ENCODE results near the gene MRPS6. TPM values are rescaled to one million over a fixed set of nuclear protein-coding genes. Genes with fewer than 3 reads are reported as not detected.

Gene MRPS6
- total RNA-seq, 2 experiments from 2014 or later: 102 to 117 TPM

DNA sequence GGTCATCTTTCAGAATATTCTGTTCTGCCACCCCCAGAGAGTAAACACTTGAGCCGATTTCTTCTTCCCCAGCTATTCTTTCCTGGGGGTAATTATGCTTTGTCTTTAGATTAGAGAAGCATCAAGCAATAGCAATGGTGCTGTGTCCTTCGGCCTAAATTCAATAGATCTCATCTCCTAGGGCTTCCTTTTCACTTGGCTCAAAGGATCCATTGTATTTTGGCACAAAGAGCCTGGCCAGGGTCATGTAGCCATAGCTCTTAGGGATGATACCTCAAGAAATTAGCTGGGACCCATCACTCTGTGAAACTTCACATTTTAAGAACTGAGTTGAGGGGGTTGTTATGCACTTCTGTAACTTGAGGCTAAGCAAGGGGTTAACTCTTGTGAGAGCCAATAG lies 27.0 kb downstream of the MRPS6 start:
- Mint-ChIP-seq H3K36me3 (ENCODE audit: low read depth) (peaks cover 82% of the 10 kb centered on the region), H3K27ac (no peak overlapping the region), H3K4me1 (peaks cover 84% of the 10 kb centered on the region), H3K4me3 (no peak overlapping the region), H3K27me3 (no peaks in the 10 kb centered on the region), H3K9me3 (ENCODE audit: low read depth) (peaks cover 1% of the 10 kb centered on the region)
- ChIA-PET CTCF (interaction anchor here (0.5 to 3.1 kb wide), 8 partner anchors 9 to 247 kb away, joined by 3 to 22 read pairs (median 3); no protein-coding TSS in a partner anchor), POLR2A (no interaction called here)
- DNase-seq (no peak), ATAC-seq (no peak)
- intact Hi-C loops (cut with DNase I, micrococcal nuclease): no loop called here

DNA sequence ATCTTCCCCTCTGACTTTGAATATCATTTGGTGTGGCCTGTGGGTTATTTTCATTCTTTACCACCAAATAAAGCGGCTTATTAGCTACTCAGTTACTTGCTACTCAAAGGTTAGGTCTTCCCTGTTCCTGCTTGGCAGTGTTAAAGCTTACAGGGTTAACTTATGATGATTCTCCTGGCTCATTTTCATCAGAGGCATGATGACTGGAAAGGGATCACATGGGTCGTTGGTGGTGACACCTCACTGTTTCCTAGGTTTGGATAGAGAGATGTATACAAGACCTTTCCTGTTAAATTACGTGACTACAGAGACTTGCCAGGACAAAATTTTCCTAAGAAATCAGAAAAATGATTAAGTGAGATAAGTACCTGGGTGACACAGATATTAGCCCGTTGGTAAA lies 27.4 kb downstream of the MRPS6 start:
- Mint-ChIP-seq H3K36me3 (ENCODE audit: low read depth) (peaks cover 78% of the 10 kb centered on the region), H3K27ac (no peak overlapping the region)

DNA sequence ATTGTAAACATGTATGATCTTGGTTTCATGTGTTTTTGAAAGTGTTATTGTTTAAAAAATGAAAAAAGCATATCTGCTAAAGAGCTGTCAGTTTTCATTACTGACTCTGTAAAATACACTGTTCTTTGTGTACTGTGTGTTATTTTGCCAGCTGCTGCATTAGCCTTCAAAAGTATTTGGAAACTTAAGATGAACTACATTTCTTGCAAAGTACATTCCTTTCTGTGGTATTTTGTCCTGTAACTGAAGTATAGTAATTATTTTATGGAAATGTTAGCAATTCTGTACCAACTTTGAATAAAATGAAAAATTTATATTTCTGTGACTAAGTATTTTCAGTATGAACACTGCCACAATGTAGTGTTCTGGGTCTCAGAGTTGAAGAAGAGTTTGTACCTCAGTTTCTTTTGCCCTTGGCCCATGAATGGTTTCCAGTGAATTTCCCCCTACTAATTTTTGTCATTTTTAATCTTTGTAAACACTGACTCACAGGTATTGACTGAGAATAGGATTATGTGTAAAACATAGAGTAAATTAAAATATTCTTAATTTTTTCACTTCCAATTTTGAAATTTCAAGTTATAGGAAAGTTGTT lies 32.7 kb downstream of the MRPS6 start:
- peaks cover 93% of the 10 kb centered on the region for H3K4me1 Mint-ChIP-seq
- no peak overlapping the region for H3K4me3 Mint-ChIP-seq
- intact Hi-C loops (cut with DNase I, micrococcal nuclease): no loop called here
- CTCF ChIA-PET: interaction anchor here (1.1 kb wide), 1 partner anchor 23 kb away, joined by 3 read pairs; no protein-coding TSS in a partner anchor
- DNase-seq: no peak
- peaks cover 1% of the 10 kb centered on the region for H3K9me3 Mint-ChIP-seq (ENCODE audit: low read depth)
- H3K27me3 Mint-ChIP-seq: no peaks in the 10 kb centered on the region
- POLR2A ChIA-PET: no interaction called here
- peak; percentile 68 for ATAC-seq
- H3K36me3 Mint-ChIP-seq (ENCODE audit: low read depth): peaks cover 67% of the 10 kb centered on the region
- H3K27ac Mint-ChIP-seq: peak overlapping the region; percentile 51

More for the DNA sequence above, 27.4 kb downstream of the MRPS6 start:
- Mint-ChIP-seq H3K4me3 (no peak overlapping the region), H3K4me1 (peaks cover 89% of the 10 kb centered on the region), H3K27me3 (no peaks in the 10 kb centered on the region), H3K9me3 (ENCODE audit: low read depth) (peaks cover 1% of the 10 kb centered on the region)
- ATAC-seq (peak; percentile 52), DNase-seq (no peak)
- ChIA-PET POLR2A (interaction anchor here (1.0 to 1.3 kb wide), 2 partner anchors 10 to 22 kb away, joined by 3 to 9 read pairs; no protein-coding TSS in a partner anchor), CTCF (interaction anchor here (0.6 to 3.1 kb wide), 8 partner anchors 9 to 247 kb away, joined by 3 to 22 read pairs (median 3); no protein-coding TSS in a partner anchor)
- intact Hi-C loops (cut with DNase I, micrococcal nuclease): no loop called here

DNA sequence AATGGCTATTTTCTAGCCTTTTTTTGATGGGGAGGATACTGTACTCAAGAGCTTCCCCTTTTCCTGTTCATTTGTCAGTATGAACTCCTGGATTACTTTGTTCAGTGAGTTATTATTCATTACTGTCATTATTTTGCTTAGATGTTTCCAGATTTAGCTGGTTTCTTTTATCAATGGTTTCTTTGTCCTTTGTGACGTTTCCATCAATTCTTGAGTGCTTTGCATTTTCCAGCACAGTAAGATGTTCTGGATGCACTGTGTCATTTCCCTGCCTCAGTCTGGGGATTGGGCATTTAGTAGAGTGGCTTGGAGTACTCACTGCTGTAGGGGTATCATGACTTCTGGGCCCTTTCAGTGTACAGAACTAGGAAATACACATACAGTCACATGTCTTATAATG lies 34.2 kb downstream of the MRPS6 start:
- ATAC-seq (no peak), DNase-seq (no peak)
- H3K9me3 Mint-ChIP-seq (ENCODE audit: low read depth): peaks cover 1% of the 10 kb centered on the region
- H3K4me3 Mint-ChIP-seq: no peak overlapping the region
- intact Hi-C loops (cut with DNase I, micrococcal nuclease): no loop called here
- no peaks in the 10 kb centered on the region for H3K27me3 Mint-ChIP-seq
- CTCF ChIA-PET: interaction anchor here (0.6 to 3.0 kb wide), 5 partner anchors 16 to 240 kb away, joined by 3 to 16 read pairs (median 3); no protein-coding TSS in a partner anchor
- H3K36me3 Mint-ChIP-seq (ENCODE audit: low read depth): peaks cover 66% of the 10 kb centered on the region
- peak overlapping the region; percentile 25 for H3K27ac Mint-ChIP-seq
- H3K4me1 Mint-ChIP-seq: peaks cover 94% of the 10 kb centered on the region
- POLR2A ChIA-PET: interaction anchor here (0.5 kb wide), 1 partner anchor 1067 kb away, joined by 4 read pairs; no protein-coding TSS in a partner anchor

DNA sequence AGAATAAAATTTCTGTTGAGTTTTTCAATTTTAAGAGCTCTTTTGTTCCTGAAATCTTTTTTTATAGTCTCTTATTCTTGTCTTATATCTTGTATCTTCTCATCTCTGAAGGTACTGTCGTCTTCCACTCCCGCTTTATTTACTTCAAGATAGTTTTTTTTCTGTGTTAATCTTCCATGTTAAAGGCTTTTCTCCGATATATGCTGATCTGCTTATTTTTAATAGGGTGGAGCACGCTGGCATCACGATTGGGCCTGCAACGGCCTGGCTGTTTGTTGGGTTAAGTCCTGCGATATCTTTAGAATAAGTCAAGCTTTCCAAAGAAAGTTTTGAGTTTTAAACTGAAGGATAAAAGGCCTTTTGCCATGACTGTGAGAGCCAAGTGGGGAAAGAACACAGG lies 35.7 kb downstream of the MRPS6 start:
- Mint-ChIP-seq H3K27me3 (no peaks in the 10 kb centered on the region), H3K27ac (no peak overlapping the region), H3K36me3 (ENCODE audit: low read depth) (peaks cover 60% of the 10 kb centered on the region), H3K4me3 (no peak overlapping the region), H3K9me3 (ENCODE audit: low read depth) (peaks cover 1% of the 10 kb centered on the region), H3K4me1 (peaks cover 93% of the 10 kb centered on the region)
- CTCF ChIA-PET: interaction anchor here (0.7 to 3.0 kb wide), 5 partner anchors 12 to 185 kb away, joined by 3 to 16 read pairs (median 4); no protein-coding TSS in a partner anchor
- intact Hi-C loops (cut with DNase I, micrococcal nuclease): no loop called here
- no peak for DNase-seq
- POLR2A ChIA-PET: no interaction called here
- no peak for ATAC-seq

DNA sequence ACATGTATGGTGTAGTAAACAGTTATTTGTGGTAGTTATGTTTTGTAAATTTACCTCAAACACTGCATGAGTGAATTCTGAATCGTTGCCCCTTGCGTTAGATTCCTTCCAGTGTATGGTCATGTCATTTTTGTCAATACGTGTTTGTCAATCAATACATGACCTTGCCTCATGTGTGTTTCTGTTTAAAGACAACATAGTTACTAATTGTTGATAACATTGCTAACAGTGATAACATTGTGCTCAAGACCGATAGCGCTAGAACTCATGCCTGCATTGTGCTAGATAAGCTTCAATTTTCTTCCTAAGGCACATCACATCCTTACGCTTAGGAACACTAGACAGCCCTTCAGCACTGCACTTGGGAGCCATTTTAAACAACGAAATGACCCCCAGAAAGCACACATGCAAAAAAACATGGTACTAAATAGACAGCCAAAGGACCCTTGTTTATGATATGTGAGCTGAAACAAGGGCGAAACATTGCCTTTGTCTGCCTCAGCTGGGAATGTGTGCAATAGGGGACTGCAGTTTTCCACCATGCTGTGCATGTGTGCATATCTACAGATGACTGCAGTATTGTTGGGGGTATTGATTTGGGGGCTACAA lies 37.3 kb downstream of the MRPS6 start:
- H3K9me3 Mint-ChIP-seq (ENCODE audit: low read depth): no peaks in the 10 kb centered on the region
- H3K27ac Mint-ChIP-seq: no peak overlapping the region
- H3K27me3 Mint-ChIP-seq: no peaks in the 10 kb centered on the region
- ChIA-PET CTCF (interaction anchor here (0.7 to 1.4 kb wide), 3 partner anchors 10 to 320 kb away, joined by 3 to 4 read pairs (median 3); no protein-coding TSS in a partner anchor), POLR2A (interaction anchor here (1.0 kb wide), 1 partner anchor 9 kb away, joined by 3 read pairs; no protein-coding TSS in a partner anchor)
- intact Hi-C loops (cut with DNase I, micrococcal nuclease): no loop called here
- peaks cover 84% of the 10 kb centered on the region for H3K4me1 Mint-ChIP-seq
- peaks cover 62% of the 10 kb centered on the region for H3K36me3 Mint-ChIP-seq (ENCODE audit: low read depth)
- no peak for DNase-seq
- H3K4me3 Mint-ChIP-seq: no peak overlapping the region
- ATAC-seq: no peak

DNA sequence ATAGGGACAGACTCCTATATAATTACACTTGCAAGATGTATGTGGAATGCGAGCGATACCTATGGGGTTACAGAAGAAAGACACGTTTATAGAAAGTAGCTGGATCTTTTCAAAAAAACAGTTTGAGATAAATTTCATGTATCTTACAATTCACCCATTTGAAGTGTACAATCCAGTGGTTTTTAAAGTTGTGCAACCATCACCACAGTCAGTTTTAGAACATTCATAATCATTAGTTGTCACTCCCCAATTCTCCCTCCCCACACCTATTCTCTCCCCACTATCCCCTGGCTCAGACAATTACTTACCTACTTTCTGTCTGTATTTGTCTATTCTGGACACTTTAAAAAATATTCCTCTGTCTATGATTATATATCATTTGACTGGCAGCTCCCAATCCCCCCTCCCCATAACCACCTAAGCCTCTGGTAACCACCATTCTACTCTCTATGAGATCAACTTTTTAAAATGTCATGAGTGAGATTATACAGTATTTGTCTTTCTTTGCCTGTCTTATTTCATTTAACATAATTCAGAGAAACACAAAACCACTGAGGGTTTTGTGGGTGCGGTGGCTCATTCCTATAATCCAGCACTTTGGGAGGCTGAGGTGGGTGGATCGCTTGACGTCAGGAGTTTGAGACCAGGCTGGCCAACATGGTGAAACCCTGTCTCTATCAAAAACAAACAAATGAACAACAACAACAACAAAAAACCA lies 39.1 kb downstream of the MRPS6 start:
- H3K9me3 Mint-ChIP-seq (ENCODE audit: low read depth): no peaks in the 10 kb centered on the region
- H3K27ac Mint-ChIP-seq: peak overlapping the region; percentile 5
- H3K4me3 Mint-ChIP-seq: no peak overlapping the region
- intact Hi-C loops (cut with DNase I, micrococcal nuclease): no loop called here
- no peaks in the 10 kb centered on the region for H3K27me3 Mint-ChIP-seq
- ChIA-PET CTCF (interaction anchor here (0.6 to 1.2 kb wide), 3 partner anchors 12 to 187 kb away, joined by 3 read pairs; no protein-coding TSS in a partner anchor), POLR2A (no interaction called here)
- H3K36me3 Mint-ChIP-seq (ENCODE audit: low read depth): peaks cover 59% of the 10 kb centered on the region
- ATAC-seq (peak; percentile 43), DNase-seq (peak; percentile 43)
- peaks cover 66% of the 10 kb centered on the region for H3K4me1 Mint-ChIP-seq

DNA sequence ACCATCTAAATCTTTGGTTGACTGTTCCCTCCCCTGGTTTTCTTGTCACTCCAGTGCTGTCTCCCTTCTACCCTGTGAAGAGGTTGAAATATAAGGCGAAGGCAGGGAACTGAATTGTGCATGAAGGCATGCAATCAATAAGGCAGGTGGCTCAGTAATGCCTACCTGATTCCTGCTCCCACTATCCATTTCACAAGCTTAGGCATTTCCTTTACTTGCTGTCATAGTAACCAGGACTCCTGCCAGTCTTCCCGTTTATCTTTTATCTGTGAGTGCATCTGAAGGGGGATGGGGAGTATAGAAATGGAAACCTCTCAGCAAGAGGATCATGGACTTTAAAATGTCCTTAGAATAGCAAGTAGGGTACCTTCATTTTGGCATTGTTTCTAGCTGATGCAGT lies 40.5 kb downstream of the MRPS6 start:
- POLR2A ChIA-PET: no interaction called here
- H3K4me1 Mint-ChIP-seq: peaks cover 53% of the 10 kb centered on the region
- H3K27ac Mint-ChIP-seq: no peak overlapping the region
- CTCF ChIA-PET: interaction anchor here (1.0 to 1.4 kb wide), 5 partner anchors 10 to 190 kb away, joined by 3 to 5 read pairs (median 4); no protein-coding TSS in a partner anchor
- DNase-seq (no peak), ATAC-seq (no peak)
- peaks cover 53% of the 10 kb centered on the region for H3K36me3 Mint-ChIP-seq (ENCODE audit: low read depth)
- no peak overlapping the region for H3K4me3 Mint-ChIP-seq
- no peaks in the 10 kb centered on the region for H3K27me3 Mint-ChIP-seq
- no peaks in the 10 kb centered on the region for H3K9me3 Mint-ChIP-seq (ENCODE audit: low read depth)
- intact Hi-C loops (cut with DNase I, micrococcal nuclease): no loop called here

DNA sequence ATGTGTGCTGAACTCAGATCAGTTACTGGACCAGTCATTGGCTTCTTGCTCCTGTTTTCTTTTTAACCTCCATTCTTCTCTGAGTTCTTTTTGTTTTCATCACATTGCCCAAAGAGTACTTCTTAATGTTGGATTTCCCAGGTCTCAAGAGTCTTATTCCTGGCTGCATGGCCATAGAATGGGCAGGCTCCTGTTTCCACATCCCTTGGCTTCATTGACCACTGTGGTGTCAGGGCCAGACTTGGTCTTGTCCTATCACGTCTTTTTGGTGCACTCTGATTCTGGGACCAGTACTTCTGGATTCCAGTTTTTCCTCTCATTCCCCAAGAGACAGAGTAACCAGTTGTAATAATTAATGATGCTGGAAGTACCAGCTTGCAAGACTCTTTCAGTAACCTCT lies 41.8 kb downstream of the MRPS6 start:
- Mint-ChIP-seq H3K4me3 (no peak overlapping the region), H3K27ac (no peak overlapping the region), H3K27me3 (no peaks in the 10 kb centered on the region), H3K4me1 (peaks cover 46% of the 10 kb centered on the region), H3K36me3 (ENCODE audit: low read depth) (peaks cover 48% of the 10 kb centered on the region), H3K9me3 (ENCODE audit: low read depth) (no peaks in the 10 kb centered on the region)
- no peak for ATAC-seq
- ChIA-PET CTCF (interaction anchor here (1.3 kb wide), 1 partner anchor 9 kb away, joined by 5 read pairs; no protein-coding TSS in a partner anchor), POLR2A (no interaction called here)
- DNase-seq: no peak
- intact Hi-C loops (cut with DNase I, micrococcal nuclease): no loop called here

DNA sequence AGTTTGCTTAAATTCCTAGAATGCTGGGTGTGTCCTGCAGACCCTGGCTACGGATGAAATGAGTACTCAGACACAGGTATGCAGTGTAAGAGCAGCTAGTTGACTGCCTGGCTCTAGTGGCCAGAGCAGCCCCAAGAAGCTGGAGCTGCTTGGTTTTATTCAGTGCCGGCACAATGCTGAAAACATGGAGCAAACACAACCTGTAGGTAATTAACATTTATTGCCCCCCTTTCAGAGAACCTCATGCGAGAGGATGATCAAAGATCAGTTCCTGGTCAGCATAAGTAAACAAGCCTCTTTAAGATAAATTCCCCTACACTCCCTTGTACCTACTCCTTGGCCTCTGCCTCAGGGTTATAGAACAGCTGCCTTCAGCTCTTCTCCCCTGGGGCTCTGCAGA lies 43.2 kb downstream of the MRPS6 start:
- no peaks in the 10 kb centered on the region for H3K27me3 Mint-ChIP-seq
- DNase-seq: no peak
- H3K4me1 Mint-ChIP-seq: peaks cover 43% of the 10 kb centered on the region
- POLR2A ChIA-PET: no interaction called here
- H3K4me3 Mint-ChIP-seq: no peak overlapping the region
- no peaks in the 10 kb centered on the region for H3K9me3 Mint-ChIP-seq (ENCODE audit: low read depth)
- CTCF ChIA-PET: no interaction called here
- intact Hi-C loops (cut with DNase I, micrococcal nuclease): no loop called here
- ATAC-seq: no peak
- H3K36me3 Mint-ChIP-seq (ENCODE audit: low read depth): peaks cover 46% of the 10 kb centered on the region
- H3K27ac Mint-ChIP-seq: no peak overlapping the region

DNA sequence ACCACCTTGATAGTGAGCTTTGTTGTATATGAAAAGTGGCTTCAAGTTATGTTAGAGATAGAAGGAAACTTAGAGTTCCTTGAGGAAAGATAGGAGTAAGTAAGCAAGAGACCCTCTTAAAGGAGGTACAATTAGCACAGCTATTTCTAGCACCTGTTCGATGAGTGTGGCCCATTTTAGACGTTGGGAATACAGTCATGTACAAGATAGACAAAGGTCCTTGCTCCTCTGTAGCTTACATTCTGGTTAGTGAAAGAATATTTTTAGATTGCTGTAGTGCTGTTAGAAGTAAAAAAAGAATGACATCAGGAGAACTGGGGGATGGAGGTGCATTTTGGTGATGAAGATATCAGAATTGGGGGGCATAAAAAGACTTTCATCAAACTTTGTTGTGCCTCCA lies 47.5 kb downstream of the MRPS6 start:
- intact Hi-C loops (cut with DNase I, micrococcal nuclease): no loop called here
- peaks cover 49% of the 10 kb centered on the region for H3K36me3 Mint-ChIP-seq (ENCODE audit: low read depth)
- ChIA-PET CTCF (interaction anchor here (0.7 to 1.6 kb wide), 8 partner anchors 8 to 198 kb away, joined by 3 to 5 read pairs (median 3); no protein-coding TSS in a partner anchor), POLR2A (no interaction called here)
- no peaks in the 10 kb centered on the region for H3K27me3 Mint-ChIP-seq
- ATAC-seq (no peak), DNase-seq (no peak)
- no peak overlapping the region for H3K4me3 Mint-ChIP-seq
- peaks cover 41% of the 10 kb centered on the region for H3K4me1 Mint-ChIP-seq
- no peak overlapping the region for H3K27ac Mint-ChIP-seq
- H3K9me3 Mint-ChIP-seq (ENCODE audit: low read depth): no peaks in the 10 kb centered on the region
